AG04450 (cell line): Measurements from ENCODE around the gene SLC23A1. TPM values are rescaled to one million over a fixed set of nuclear protein-coding genes. Genes with fewer than 3 reads are reported as not detected.
A peak's percentile ranks its signal among the peaks of the same experiment; 100 is the strongest.

ENCODE experiments used
- CTCF ChIA-PET: fragments of 300-600, 350-600 bp; formaldehyde crosslinking; extraction: SDS; loops from one replicate; lab custom pipeline; 2022; ENCODE audit warnings: antibody characterized with exemption, inconsistent platforms; lab: Charles Lee
- POLR2A ChIA-PET: fragments of 350-600 bp; formaldehyde crosslinking; extraction: SDS; loops from one replicate; lab custom pipeline; 2021; ENCODE audit warnings: antibody characterized with exemption, inconsistent platforms; lab: Yijun Ruan, JAX
- DNase-seq: peaks from one replicate; pipeline ENCODE4 v3.0.0-alpha.2; 2011; ENCODE audit warnings: low read depth, low spot score
- H3K27ac ChIP-seq: one replicate; pipeline ENCODE4 v1.5.1; 2012; ENCODE audit warnings: low read depth, low read length, control low read depth
- H3K27me3 ChIP-seq: one replicate; pipeline ENCODE4 v1.6.0; 2012; ENCODE audit warnings: low read length; ENCODE audit not compliant: control insufficient read depth, insufficient read depth
- H3K4me3 ChIP-seq: 2 replicates; pipeline ENCODE4 v1.5.1; 2011; ENCODE audit warnings: mild to moderate bottlenecking, low read depth, low read length, control low read depth
- H3K9me3 ChIP-seq: 2 replicates; pipeline ENCODE4 v1.5.1; 2012; ENCODE audit warnings: low read length; ENCODE audit not compliant: control insufficient read depth, insufficient read depth
- CTCF ChIP-seq: IDR thresholded peaks from 2 replicates; pipeline ENCODE4 v1.5.1; 2011; ENCODE audit warnings: low read depth, low read length, control low read depth, inconsistent platforms
- polyA plus RNA-seq: library from polyadenylated mRNA; depleted of rRNA; stranded (reverse); fragments of >200 nt; gene quantifications from 2 replicates; pipeline ENCODE4 v1.2.3, GENCODE V29; 2011

Gene SLC23A1
- polyA plus RNA-seq, 1 experiment, result not detected

DNA sequence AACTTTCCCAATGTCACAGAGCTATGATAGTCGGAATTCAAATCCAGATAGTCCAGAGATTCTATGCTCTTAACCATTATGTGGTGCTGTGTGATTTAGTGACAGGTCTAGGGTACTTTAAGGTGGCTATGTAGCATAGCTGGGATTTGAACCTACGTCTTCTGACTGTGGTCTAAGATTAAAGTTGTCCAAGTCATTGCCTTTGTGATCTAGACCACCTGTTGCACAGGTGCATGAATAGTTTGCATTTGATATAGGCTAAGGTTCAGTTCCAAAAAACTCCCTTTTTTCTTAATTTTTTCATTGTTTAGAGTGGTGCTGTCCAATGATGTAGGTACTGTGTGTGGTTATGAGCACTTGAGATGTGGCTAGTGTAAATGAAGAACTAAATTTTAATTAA is 38.9 kb downstream of the SLC23A1 start:
- Histone ChIP-seq H3K9me3 (no peaks in the 10 kb centered on the region; the same call in 1 of the 2 replicates), H3K4me3 (no peak overlapping the region; the same call in 1 of the 2 replicates), H3K27me3 (no peaks in the 10 kb centered on the region), H3K27ac (no peak overlapping the region)
- ChIA-PET POLR2A (interaction anchor here (0.8 kb wide), 1 partner anchor 51 kb away, joined by 3 read pairs; the partner anchor contains the start of gene MATR3), CTCF (no interaction called here)
- no peak for TF ChIP-seq CTCF
- no peak for DNase-seq

GRCh38 chr5:139343476-139343875 is 39.6 kb downstream of the SLC23A1 start:
- no peak for TF ChIP-seq CTCF
- no peak overlapping the region for H3K27ac ChIP-seq
- H3K9me3 ChIP-seq, result no peaks in the 10 kb centered on the region; the same call in 1 of the 2 replicates
- ChIA-PET POLR2A (no interaction called here), CTCF (no interaction called here)
- peak overlapping the region; percentile 100 for H3K4me3 ChIP-seq
- no peaks in the 10 kb centered on the region for H3K27me3 ChIP-seq
- no peak for DNase-seq

DNA sequence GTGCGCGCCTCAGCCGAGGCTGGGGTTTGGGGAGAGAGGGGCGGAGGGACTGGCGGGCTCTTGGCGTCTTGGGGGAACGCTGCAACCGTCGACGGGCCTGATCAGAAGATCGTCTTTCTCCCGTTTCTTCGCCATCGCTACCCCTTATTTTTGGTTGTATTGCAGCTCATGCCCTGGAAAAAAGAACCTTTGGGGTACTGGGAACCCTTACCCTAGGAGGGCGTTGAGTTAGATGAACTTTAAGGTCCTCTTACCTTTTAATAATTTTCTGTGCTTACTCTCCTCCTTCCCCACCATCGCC is 40.7 kb downstream of the SLC23A1 start:
- Histone ChIP-seq H3K27me3 (no peaks in the 10 kb centered on the region), H3K9me3 (no peaks in the 10 kb centered on the region; the same call in 1 of the 2 replicates), H3K4me3 (peak overlapping the region; percentile 100), H3K27ac (peak overlapping the region; percentile 99)
- no peak for DNase-seq
- CTCF ChIA-PET, result interaction anchor here (0.6 to 1.8 kb wide), 15 partner anchors 9 to 942 kb away, joined by 3 to 15 read pairs (median 4); partner anchors contain the start of genes MATR3 and SPATA24
- POLR2A ChIA-PET, result interaction anchor here (0.6 to 2.1 kb wide), 19 partner anchors 10 to 767 kb away, joined by 3 to 27 read pairs (median 4); partner anchors contain the start of genes HSPA9, MATR3 and SPATA24
- TF ChIP-seq CTCF, result no peak

- TF ChIP-seq CTCF, result peak; percentile 71
- Histone ChIP-seq H3K4me3 (peak within 1 kb of the TSS; percentile 100), H3K27me3 (no peaks in the 10 kb centered on the region), H3K9me3 (no peaks in the 10 kb centered on the region; the same call in 1 of the 2 replicates), H3K27ac (peak within 1 kb of the TSS; percentile 99)
- peak; percentile 95 for DNase-seq
- CTCF ChIA-PET, result interaction anchor here (0.5 to 1.8 kb wide), 19 partner anchors 10 to 942 kb away, joined by 3 to 15 read pairs (median 4); partner anchors contain the start of genes MATR3 and SPATA24
- POLR2A ChIA-PET, result interaction anchor here (0.5 to 2.1 kb wide), 24 partner anchors 9 to 766 kb away, joined by 3 to 27 read pairs (median 4); partner anchors contain the start of genes HSPA9, MATR3 and SPATA24
Measured at GRCh38 chr5:139341689-139342422, 41.2 kb downstream of the SLC23A1 start, which contains the start of gene PAIP2. TSS of gene PAIP2 (plus strand) at chr5:139341854. CDS start at chr5:139363785, 21,931 bp downstream.
